ENCODE measurements around the gene MTR. TPM values are rescaled to one million over a fixed set of nuclear protein-coding genes. Genes with fewer than 3 reads are reported as not detected.

MTR gene
- total and polyA plus RNA-seq, 9 of the 15 experiments (the other 6 are each of a cell fraction or from before 2014, with no cell fraction given), result 3.4 to 44.3 (median 20.3) TPM

- TF ChIP-seq HOXB6 (CRISPR knock-in tag; IDR thresholded peaks at IDR 0.05; ENCODE audit: borderline replicate concordance) (no peak), CEBPZ (IDR thresholded peaks at IDR 0.05; ENCODE audit: borderline replicate concordance, low read depth, low read length) (no peak), KDM4B (IDR thresholded peaks at IDR 0.05; ENCODE audit: borderline replicate concordance in 2 of 2, low read depth in 1 of 2) (no peak), ZSCAN32 (CRISPR knock-in tag; IDR thresholded peaks at IDR 0.05) (no peak), TARDBP (IDR thresholded peaks at IDR 0.05) (peak; percentile 90), ZNF668 (CRISPR knock-in tag; IDR thresholded peaks at IDR 0.05) (peak; percentile 60; the same call in 1 of the 2 replicates), U2AF1 (optimal IDR thresholded peaks at IDR 0.05; ENCODE audit: low read depth, low read length) (no peak), HIVEP1 (CRISPR knock-in tag; IDR thresholded peaks at IDR 0.05) (no peak), CBFB (CRISPR knock-in tag; IDR thresholded peaks at IDR 0.05) (no peak), HDAC2 (IDR thresholded peaks at IDR 0.05) (peak; percentile 95), NR3C1 (CRISPR knock-in tag; IDR thresholded peaks at IDR 0.05) (no peak), ETV1 (tag; conservative IDR thresholded peaks at IDR 0.05; ENCODE audit: low read depth) (no peak), CGGBP1 (CRISPR knock-in tag; IDR thresholded peaks at IDR 0.05) (no peak), TAF9B (IDR thresholded peaks at IDR 0.05; ENCODE audit: partially characterized antibody) (no peak), SMAD1 (IDR thresholded peaks at IDR 0.05; ENCODE audit: low read depth, low read length, partially characterized antibody) (peak; percentile 55), FOXK2 (conservative IDR thresholded peaks at IDR 0.05 in 1 of 2, IDR thresholded peaks at IDR 0.05 in 1 of 2; ENCODE audit: low read depth in 2 of 2) (no peak), ZNF197 (CRISPR knock-in tag; IDR thresholded peaks at IDR 0.05; ENCODE audit: low read depth) (peak; percentile 55; the same call in 1 of the 2 replicates), FOXJ3 (CRISPR knock-in tag; IDR thresholded peaks at IDR 0.05) (no peak), NEUROD1 (IDR thresholded peaks at IDR 0.05; ENCODE audit: borderline replicate concordance, low read depth, low read length, partially characterized antibody) (peak; percentile 88), GMEB1 (CRISPR knock-in tag; IDR thresholded peaks at IDR 0.05) (no peak), PKNOX1 (IDR thresholded peaks at IDR 0.05) (peak; percentile 28; the same call in 1 of the 2 replicates)
These were observed 118.4 kb downstream of the MTR start (continued) for GRCh38 chr1:236913371-236914037.

Measured in K562 (cell line).